T-helper 22 cell (primary cell): ENCODE measurements around the gene RTBDN.

Experiments used
- DNase-seq: peaks from one replicate; pipeline ENCODE4 v3.0.0-alpha.2; 2020; ENCODE audit warnings: low read depth

Gene RTBDN

GRCh38 chr19:12834566-12834943, at the start of gene RTBDN:
Gene RTBDN, minus strand, starts transcription at chr19:12834579. Its CDS starts 4,600 bp downstream, at chr19:12829979.
- DNase-seq, result no peak

DNA sequence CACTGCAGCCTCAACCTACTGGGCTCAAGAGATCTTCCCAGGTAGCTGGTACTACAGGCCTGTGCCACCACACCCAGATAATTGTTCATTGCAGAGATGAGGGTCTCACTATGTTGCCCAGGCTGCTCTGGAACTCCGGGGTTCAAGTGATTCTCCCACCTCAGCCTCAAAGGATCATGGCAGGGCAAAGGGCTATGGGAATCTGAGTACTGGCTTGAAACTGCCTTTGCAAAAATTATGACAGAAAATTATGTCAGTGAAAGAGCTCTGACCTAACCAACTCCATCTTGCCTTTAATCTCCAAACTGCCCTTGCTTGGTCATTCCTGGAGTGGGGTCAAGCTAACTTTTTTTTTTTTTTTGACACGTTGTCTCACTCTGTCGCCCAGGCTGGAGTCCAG, 48.2 kb upstream of the RTBDN start:
- no peak for DNase-seq

DNA sequence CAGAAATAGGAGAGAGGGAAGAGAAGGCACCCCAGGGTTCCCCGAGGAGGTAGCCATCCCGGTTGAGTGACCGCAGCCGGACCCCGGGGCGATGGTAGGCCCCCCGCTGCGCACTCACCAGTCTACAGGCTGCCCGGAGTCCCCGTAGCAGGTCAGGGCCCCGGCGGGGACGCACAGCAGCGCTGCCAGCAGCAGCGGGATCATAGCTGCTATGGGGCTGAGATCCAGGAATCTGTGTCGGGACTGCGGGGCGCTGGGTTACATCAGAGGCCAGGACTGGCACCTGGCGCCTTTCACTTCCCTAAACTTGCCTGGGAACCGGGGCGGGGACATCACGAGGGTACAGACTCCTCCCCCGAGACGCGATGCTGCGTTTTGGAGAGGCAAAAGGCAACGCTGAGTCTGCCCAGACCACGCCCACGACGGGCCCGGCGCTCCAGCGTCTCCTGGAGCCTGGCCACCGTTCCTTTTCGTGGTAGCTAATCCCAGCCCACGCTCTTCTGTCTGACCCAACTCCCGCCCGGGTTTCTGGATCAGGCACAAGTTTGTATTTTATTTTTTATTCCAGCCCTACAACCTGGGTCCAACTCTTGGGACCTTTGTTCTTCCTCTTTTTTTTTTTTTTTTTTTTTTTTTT, 46.9 kb upstream of the RTBDN start, which contains the start of gene DNASE2:
DNASE2 (minus strand) TSS at position 278 of the 637 bp plus-strand sequence; CDS start at position 204, 74 bp downstream.
- DNase-seq, result peak; percentile 79

DNA sequence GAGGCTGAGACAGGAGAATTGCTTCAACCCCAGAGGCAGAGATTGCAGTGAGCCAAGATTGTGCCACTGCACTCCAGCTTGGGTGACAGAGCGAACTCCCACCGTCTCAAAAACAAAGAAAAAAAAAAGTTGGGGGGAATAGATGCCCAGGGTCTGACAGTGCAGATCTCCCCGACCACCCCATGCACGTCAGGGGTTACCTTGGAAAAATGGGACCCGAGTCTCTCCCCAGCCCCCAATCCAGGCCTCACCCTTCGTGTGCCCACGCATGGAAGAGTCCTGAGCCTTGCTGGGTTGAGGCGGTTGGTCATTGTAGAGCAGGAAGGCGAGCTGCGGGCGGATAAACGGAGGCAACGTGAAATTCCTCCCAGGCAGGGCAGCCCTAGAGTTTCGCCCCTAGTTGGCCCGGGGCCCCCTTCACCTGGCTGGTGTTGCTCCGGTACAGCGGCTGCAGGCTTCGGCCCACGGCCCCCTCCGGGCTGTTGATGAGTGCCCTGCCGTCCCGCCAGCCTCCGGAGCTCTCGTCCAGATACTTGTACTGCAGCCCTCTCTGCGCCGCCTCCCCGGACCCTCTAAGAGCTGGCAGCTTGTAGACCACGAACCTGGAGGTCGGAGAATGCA, 46.3 kb upstream of the RTBDN start:
- no peak for DNase-seq

DNA sequence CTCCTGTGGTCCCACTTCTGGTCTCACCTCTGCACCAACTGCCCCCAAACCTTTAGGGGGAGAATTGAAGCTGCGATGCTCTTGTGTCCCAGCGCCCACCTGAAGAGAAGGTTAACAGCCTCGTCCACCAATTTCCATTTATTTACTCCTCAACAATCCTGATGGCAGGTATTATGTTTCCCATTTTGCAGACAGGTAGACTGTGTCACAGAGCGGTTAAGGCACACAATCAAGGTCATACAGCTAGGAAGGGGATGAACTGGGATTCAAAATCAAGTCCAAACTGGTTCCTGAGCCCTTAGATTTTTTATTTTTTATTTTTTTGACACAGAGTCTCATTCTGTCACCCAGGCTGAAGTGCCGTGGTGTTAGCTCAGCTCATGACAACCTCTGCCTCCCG, 40.7 kb upstream of the RTBDN start:
- no peak for DNase-seq

- no peak for DNase-seq
Measured at GRCh38 chr19:12873891-12874745, 39.7 kb upstream of the RTBDN start.

GRCh38 chr19:12872941-12873890, 38.8 kb upstream of the RTBDN start:
- peak; percentile 36 for DNase-seq

DNA sequence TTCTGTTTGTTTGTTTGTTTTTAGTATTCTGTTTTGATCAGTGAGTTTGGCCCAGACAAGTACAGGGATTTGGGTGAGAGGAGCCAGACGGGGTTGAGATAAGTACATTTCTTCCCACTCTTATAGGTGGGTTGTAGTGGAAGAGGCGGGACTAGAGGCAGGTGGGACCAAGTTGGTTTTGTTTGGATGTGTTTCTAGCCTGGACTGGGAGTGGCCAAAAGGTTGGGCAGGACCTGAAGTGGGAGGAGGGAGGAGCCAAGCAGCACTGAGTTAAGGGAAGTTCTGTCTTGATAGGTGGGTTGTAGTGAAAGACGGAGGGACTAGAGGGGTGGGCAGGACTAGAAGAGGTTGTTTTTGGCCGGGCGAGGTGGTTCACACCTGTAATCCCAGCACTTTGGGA, 37.9 kb upstream of the RTBDN start:
- no peak for DNase-seq

DNA sequence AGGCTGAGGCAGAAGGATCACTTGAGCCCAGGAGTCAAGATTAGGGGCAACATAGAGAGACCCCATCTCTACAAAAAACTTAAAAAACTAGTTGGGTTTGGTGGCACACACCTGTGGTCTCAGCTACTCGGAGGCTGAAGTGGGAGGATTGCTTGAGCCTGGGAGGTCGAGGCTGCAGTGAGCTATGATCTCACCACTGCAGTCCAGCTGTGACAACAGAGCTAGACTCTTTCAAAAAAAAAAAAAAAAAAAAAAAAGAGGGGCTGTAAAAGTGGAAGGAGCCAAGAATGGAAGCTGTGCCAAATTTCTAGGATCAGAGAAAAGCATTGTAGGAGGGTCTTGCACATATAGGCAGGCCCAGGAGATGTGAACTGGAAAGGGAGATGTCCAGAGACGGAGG, 37.3 kb upstream of the RTBDN start:
- no peak for DNase-seq

- DNase-seq, result no peak
Measured at GRCh38 chr19:12868540-12869112, 34.2 kb upstream of the RTBDN start.

DNA sequence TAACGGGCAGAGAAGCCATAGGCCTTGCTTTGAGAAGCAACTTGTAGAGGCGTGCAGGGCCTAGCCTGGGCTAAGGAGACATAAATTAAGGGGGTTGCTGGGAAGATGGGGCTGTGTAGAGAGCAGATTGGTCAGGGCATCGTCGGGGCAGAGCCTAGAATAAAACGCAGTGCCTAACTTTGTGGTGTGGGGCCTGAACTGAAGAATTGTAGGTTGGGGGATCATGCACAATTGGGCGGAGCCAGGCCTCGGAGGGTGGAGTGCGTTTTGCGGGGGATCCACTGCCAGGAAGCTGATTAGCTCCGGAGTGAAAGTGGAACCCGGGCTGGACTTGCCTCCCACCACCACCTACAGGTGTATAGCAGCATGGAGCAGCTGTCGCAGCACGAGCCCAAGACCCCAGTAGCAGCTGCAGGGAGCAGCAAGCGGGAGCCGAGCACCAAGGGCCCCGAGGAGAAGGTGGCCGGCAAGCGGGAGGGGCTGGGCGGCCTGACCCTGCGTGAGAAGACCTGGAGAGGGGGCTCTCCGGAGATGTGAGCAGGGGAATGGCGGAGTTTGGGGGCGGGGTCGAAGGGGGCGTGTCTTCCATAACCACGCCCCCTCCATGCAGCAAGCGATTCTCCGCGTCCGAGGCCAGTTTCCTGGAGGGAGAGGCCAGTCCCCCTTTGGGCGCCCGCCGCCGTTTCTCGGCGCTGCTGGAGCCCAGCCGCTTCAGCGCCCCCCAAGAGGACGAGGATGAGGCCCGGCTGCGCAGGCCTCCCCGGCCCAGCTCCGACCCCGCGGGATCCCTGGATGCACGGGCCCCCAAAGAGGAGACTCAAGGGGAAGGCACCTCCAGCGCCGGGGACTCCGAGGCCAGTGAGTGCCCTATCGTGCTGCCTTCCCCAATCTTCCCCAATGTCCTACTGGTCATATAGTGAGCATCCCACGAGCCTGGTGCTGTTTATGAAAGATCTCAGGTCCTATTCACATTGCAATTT, 33.0 kb upstream of the RTBDN start:
- DNase-seq, result no peak

DNA sequence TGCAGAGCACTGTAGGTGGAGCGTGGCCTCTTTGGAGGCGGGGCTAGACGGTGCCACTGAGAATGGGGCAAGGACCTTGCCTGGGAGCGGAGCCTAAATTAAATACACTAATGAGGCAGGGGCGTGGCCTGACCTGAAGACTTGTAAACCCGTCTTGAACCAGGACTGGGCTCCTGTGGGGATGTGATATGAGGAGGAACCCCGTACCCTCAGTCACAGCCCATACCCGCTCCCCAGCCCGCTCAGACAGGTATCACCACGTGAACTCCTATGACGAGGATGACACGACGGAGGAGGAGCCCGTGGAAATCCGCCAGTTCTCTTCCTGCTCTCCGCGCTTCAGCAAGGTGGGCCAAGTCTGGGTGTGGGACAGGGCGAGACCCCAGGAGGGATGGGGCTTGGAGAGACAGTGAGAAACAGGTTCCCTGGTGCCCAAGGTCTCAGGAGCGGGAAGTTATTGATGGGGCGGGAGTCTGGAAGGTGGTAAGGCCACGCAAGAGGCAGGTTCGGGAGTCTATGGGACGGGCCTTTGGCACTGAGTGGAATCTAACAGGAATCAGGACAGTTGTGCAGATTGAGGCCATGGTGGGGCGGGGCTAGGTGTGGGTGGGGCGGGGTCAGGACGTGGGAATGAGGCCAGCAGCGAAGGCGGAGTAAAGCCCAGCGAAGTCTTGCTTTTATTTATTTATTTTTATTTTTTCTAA, 32.2 kb upstream of the RTBDN start:
- DNase-seq, result no peak

GRCh38 chr19:12865746-12866415, 31.5 kb upstream of the RTBDN start:
- no peak for DNase-seq

DNA sequence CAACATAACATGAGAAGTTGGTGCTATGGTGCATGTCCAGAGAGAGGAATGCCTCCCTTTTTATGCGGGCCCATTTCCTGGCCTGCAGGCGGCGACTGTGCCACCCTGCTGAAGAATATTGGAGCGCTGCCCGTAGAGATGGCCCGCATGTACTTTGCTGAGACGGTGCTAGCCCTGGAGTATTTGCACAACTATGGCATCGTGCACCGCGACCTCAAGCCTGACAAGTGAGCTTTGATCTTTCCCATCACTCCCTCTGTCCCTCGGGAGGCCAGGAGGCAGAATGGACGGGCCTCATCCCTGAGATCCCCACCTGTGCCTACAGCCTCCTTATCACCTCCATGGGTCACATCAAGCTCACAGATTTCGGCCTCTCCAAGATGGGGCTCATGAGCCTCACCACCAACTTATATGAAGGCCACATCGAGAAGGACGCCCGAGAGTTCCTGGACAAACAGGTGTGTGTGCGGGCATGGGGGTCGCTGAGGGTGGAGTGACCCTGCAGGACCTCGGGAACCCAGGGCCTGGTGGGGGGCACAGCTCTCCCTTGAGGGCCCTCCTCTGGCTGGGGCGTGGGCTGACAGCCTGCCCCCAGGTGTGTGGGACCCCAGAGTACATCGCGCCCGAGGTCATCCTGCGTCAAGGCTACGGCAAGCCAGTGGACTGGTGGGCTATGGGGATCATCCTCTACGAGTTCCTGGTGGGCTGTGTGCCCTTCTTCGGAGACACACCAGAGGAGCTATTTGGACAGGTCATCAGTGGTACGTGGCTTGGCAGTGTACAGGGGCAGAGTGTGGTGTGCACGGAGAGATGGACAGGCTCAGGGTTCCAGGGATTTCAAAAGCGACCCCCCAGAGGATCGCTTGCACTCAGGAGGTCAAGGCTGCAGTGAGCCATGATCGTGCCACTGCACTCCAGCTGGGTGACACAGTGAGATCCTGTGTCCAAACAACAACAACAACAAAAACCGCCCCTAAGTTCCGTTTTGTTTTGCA, 30.6 kb upstream of the RTBDN start:
- no peak for DNase-seq

DNA sequence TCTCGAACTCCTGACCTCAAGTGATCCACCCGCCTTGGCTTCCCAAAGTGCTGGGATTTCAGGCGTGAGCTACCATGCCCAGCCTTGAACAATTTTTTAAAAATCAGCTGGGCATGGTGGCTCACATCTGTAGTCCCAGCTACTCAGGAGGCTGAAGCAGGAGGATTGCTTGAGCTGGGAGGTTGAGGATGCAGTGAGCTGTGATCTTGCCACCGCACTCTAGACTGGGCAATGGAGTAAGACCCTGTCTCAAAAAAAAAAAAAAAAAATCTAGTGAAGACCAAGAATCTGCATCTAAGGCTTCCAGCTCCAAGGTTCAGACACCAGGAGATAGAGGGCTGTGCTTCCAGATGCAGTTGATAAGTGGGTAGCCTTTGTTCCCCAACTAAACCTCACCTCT, 29.8 kb upstream of the RTBDN start:
- DNase-seq, result no peak

DNA sequence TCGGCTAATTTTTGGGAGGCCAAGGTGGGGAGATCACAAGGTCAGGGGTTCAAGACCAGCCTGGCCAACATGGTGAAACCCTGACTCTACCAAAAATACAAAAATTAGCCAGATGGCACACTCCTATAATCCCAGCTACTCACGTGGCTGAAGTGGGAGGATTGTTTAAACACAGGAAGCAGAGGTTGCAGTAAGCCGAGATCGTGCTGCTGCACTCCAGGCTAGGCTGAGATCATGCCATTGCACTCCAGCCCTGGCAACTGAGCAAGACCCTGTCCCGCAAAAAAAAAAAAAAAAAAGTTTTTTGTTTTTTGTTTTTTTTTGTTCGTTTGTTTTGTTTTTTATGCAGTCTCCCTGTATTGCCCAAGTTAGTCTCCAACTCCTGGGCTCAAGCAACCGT, 25.2 kb upstream of the RTBDN start:
- no peak for DNase-seq

DNA sequence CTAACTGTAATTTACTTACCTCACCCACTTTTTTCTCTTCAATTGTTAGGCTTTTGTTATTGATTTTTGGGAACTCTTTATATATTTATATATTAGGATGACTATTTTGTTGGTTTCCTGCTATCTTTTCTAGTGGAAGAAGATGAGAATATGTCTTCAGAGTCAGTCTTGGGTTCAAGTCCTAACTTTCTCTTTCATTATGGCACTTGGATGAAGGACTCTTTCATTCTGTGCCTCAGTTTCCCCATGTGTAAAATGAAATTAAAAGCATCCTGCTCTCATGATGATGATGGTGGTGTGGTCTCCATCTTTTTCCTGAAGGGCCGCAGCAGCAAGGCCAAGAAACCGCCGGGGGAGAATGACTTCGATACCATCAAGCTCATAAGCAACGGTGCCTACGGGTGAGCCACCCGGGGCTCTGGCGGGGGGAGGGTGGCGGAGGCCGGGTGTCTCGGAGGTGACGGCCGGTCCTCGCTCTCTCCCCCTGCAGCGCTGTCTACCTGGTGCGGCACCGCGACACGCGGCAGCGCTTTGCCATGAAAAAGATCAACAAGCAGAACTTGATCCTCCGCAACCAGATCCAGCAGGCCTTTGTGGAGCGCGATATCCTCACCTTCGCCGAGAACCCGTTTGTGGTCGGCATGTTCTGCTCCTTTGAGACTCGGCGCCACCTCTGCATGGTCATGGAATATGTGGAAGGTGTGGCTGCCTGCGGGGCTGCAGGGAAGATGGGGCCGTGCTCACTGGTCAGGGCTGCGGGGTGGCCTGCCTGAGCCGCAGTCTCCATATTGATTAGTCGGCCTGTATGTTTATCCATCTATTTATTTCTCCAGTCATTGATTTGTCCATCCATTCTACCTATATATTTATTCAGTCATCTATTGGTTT, 23.9 kb upstream of the RTBDN start:
- no peak for DNase-seq
